Mesothelial cell of epicardium (in vitro differentiated cells): ENCODE measurements around the gene KCNT2. TPM values are rescaled to one million over a fixed set of nuclear protein-coding genes. Genes with fewer than 3 reads are reported as not detected.

Source experiments
- DNase-seq, 2 experiments: peaks; one replicate each; pipeline ENCODE4 v3.0.0; 2021; ENCODE audit warnings: low spot score in 2 of 2; ENCODE audit not compliant: unreplicated experiment in 2 of 2
- H3K27ac Mint-ChIP-seq: 2 replicates; pipeline ENCODE4 v1.8.0; 2021; ENCODE audit warnings: mixed read lengths
- H3K27me3 Mint-ChIP-seq: 2 replicates; pipeline ENCODE4 v1.8.0; 2021; ENCODE audit warnings: low read depth, mixed read lengths
- H3K36me3 Mint-ChIP-seq: 2 replicates; pipeline ENCODE4 v1.8.0; 2021; ENCODE audit warnings: mixed read lengths
- H3K4me1 Mint-ChIP-seq: 2 replicates; pipeline ENCODE4 v1.8.0; 2021; ENCODE audit warnings: mixed read lengths
- H3K4me3 Mint-ChIP-seq: 2 replicates; pipeline ENCODE4 v1.8.0; 2021; ENCODE audit warnings: mild to moderate bottlenecking, moderate library complexity, mixed read lengths
- H3K9me3 Mint-ChIP-seq: 2 replicates; pipeline ENCODE4 v1.8.0; 2021; ENCODE audit warnings: mixed read lengths
- total RNA-seq: library from RNA; stranded (reverse); gene quantifications from 3 replicates; pipeline ENCODE4 v1.2.1, GENCODE V29; 2021
- TF ChIP-seq, protein P1 (sequence below): fragments of 200-600 bp; sonication (generic); IDR thresholded peaks from one replicate; pipeline ENCODE4 v1.5.0; 2021; ENCODE audit warnings: antibody characterized with exemption; ENCODE audit not compliant: unreplicated experiment

The KCNT2 gene
- total RNA-seq, 1 donor from 2014 or later, result 25.6 TPM

DNA sequence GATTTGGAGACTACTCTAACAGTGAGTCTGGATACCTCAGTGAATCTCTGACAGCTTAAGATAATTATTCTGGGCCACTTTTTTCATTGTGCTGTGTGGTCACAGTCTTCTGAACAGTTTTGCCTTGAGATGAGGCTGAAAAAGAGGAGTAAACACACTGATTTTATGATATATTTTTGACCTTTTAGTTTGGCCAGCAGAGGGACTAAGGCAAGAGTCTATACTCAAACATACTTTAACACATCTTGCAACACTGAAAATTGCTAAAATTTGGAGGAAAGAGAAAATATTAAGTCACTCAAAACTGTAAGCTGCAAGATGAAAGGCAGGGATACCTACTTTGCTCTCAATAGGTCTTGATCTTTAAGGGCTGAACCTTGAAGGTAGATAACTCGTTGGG lies 182.7 kb downstream of the KCNT2 start:
- Mint-ChIP-seq H3K27me3 (no peaks in the 10 kb centered on the region), H3K36me3 (peaks cover 20% of the 10 kb centered on the region), H3K9me3 (no peaks in the 10 kb centered on the region), H3K27ac (no peak overlapping the region), H3K4me3 (no peak overlapping the region), H3K4me1 (peaks cover 5% of the 10 kb centered on the region)
- TF ChIP-seq, protein P1, sequence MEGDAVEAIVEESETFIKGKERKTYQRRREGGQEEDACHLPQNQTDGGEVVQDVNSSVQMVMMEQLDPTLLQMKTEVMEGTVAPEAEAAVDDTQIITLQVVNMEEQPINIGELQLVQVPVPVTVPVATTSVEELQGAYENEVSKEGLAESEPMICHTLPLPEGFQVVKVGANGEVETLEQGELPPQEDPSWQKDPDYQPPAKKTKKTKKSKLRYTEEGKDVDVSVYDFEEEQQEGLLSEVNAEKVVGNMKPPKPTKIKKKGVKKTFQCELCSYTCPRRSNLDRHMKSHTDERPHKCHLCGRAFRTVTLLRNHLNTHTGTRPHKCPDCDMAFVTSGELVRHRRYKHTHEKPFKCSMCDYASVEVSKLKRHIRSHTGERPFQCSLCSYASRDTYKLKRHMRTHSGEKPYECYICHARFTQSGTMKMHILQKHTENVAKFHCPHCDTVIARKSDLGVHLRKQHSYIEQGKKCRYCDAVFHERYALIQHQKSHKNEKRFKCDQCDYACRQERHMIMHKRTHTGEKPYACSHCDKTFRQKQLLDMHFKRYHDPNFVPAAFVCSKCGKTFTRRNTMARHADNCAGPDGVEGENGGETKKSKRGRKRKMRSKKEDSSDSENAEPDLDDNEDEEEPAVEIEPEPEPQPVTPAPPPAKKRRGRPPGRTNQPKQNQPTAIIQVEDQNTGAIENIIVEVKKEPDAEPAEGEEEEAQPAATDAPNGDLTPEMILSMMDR, result no peak
- DNase-seq, result no peak

DNA sequence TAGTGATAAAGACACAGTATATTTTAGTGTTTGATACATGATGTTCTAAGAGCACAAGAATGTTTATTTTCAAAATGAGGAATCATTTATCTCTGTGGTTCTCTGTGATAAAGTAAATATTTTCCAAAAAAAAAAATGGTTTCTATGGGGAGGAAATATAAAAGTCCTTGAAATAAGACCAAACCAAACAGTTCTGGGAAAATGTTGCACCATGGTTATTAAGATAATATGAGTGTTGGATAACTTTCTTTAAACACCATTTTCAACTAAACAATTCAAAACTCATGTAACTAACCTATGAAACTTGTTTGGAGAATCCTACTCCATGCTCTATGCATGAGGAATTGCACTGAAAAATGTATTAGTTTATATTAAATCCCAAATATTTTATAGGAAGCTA lies 184.6 kb downstream of the KCNT2 start:
- Mint-ChIP-seq H3K27me3 (no peaks in the 10 kb centered on the region), H3K36me3 (peaks cover 27% of the 10 kb centered on the region), H3K9me3 (peaks cover 10% of the 10 kb centered on the region), H3K27ac (peak overlapping the region; percentile 23), H3K4me3 (no peak overlapping the region), H3K4me1 (peaks cover 5% of the 10 kb centered on the region)
- no peak for DNase-seq
- TF ChIP-seq, protein P1, result no peak

DNA sequence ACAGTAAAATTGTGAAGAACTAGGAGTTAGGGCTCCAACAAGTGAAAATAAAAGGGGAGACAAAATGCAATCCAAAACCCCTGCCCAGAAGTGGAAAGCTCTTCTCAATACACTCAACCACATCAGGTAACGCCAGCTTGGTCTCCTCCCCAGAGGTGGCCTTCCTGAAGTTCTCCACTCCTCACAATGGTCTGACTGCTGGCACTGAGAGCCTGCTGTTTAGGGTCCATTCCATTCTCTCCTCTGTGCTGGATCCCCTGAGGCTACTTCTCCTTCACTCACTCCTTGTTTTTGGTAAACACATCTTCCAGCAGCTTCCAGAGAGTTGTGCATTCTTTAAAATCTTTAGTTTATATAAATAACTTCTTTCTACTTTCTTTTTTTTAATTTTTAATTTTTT lies 189.5 kb downstream of the KCNT2 start:
- TF ChIP-seq, protein P1, result no peak
- H3K9me3 Mint-ChIP-seq, result peaks cover 10% of the 10 kb centered on the region
- no peak for DNase-seq
- H3K4me3 Mint-ChIP-seq, result no peak overlapping the region
- no peaks in the 10 kb centered on the region for H3K27me3 Mint-ChIP-seq
- no peak overlapping the region for H3K27ac Mint-ChIP-seq
- peaks cover 5% of the 10 kb centered on the region for H3K4me1 Mint-ChIP-seq
- peaks cover 25% of the 10 kb centered on the region for H3K36me3 Mint-ChIP-seq

DNA sequence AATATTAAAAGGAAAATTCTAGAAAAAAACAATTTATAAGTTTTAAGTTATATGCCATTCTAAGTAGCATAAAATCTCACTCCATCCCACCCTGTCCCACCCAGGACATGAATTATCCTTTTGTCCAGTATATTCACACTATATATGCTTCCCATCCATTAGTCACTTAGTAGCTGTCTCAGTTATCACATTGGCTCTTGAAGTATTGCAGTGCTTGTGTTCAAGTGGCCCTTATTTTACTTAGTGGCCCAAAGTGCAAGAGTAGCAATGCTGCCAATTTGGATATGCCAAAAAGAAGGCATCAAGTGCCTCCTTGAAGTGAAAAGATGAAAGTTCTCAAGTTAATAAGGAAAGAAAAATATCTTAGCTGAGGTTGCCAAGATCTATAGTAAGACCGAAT lies 192.3 kb downstream of the KCNT2 start:
- Mint-ChIP-seq H3K27ac (no peak overlapping the region), H3K36me3 (peaks cover 22% of the 10 kb centered on the region), H3K9me3 (peaks cover 18% of the 10 kb centered on the region), H3K4me3 (no peak overlapping the region), H3K27me3 (no peaks in the 10 kb centered on the region), H3K4me1 (no peaks in the 10 kb centered on the region)
- no peak for DNase-seq
- TF ChIP-seq, protein P1, result no peak

DNA sequence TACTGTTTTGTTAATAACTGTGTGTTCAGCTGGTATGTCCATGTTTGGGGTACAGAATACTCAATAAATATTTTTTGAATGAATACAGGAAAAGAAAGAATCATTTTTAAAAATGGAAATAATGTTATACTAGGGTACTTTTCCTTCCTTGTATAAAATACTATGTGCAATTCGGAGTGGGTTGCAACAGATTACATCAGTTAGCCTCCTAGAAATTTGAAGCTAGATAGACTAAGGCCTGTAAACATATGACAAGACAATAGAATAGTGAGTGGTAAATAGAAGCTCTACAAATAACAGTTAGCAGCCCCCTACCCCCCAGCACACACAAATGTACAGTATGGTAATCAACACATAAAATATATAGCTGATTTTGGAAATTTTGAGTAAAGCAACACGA lies 195.9 kb downstream of the KCNT2 start:
- no peak overlapping the region for H3K27ac Mint-ChIP-seq
- peaks cover 9% of the 10 kb centered on the region for H3K9me3 Mint-ChIP-seq
- peaks cover 16% of the 10 kb centered on the region for H3K4me1 Mint-ChIP-seq
- TF ChIP-seq, protein P1, result no peak
- no peak for DNase-seq
- H3K4me3 Mint-ChIP-seq, result no peak overlapping the region
- no peaks in the 10 kb centered on the region for H3K27me3 Mint-ChIP-seq
- H3K36me3 Mint-ChIP-seq, result peaks cover 10% of the 10 kb centered on the region

DNA sequence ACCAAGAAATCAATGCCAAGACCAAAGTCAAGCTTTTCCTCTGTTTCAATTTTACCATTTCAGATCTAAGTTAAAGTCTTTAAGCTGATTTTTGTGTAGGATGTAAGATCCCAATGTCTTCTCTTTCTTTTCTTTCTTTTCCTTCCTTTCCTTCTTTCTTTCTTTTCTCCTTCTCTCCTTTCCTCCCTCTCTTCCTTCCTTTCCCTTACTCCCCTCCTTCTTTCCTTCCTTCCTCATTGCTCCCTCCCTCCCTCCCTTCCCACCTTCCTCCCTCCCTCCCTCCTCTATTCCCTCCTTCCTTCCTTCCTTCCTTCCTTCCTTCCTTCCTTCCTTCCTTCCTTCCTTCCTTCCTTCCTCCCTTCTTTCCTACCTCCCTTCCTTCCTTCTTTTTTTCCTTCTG lies 197.5 kb downstream of the KCNT2 start:
- TF ChIP-seq, protein P1, result no peak
- Mint-ChIP-seq H3K4me1 (peaks cover 29% of the 10 kb centered on the region), H3K27ac (no peak overlapping the region), H3K4me3 (no peak overlapping the region), H3K9me3 (peaks cover 9% of the 10 kb centered on the region), H3K36me3 (peaks cover 10% of the 10 kb centered on the region), H3K27me3 (no peaks in the 10 kb centered on the region)
- DNase-seq, result no peak
